COLO668 (cell line): ENCODE results near the gene YJEFN3.

Experiments
- DNase-seq: peaks from one replicate; lab custom pipeline; 2025; ENCODE audit not compliant: unreplicated experiment; lab: John Stamatoyannopoulos, UW

The YJEFN3 gene

GRCh38 chr19:19528721-19529490 is at the start of gene YJEFN3:
Gene YJEFN3 (plus strand): TSS chr19:19528911. CDS start chr19:19528933, 22 bp downstream.
- DNase-seq: no peak

GRCh38 chr19:19480688-19481087 is 48.0 kb upstream of the YJEFN3 start:
- no peak for DNase-seq

- no peak for DNase-seq
These were observed 45.7 kb upstream of the YJEFN3 start for GRCh38 chr19:19482809-19483596.

- DNase-seq: no peak
These were observed 43.3 kb upstream of the YJEFN3 start for GRCh38 chr19:19485161-19485997.

- DNase-seq: no peak
These were observed 42.8 kb upstream of the YJEFN3 start for GRCh38 chr19:19485998-19486290.

- DNase-seq: no peak
These were observed 42.2 kb upstream of the YJEFN3 start for GRCh38 chr19:19486343-19487076.

GRCh38 chr19:19487077-19487949 is 41.4 kb upstream of the YJEFN3 start:
- DNase-seq: no peak

- DNase-seq: no peak
These were observed 40.5 kb upstream of the YJEFN3 start for GRCh38 chr19:19487950-19488874.

- DNase-seq: peak; percentile 25
These were observed 39.6 kb upstream of the YJEFN3 start for GRCh38 chr19:19488875-19489690.

- no peak for DNase-seq
These were observed 38.9 kb upstream of the YJEFN3 start for GRCh38 chr19:19489804-19490204.

- DNase-seq: peak; percentile 59
These were observed 38.3 kb upstream of the YJEFN3 start for GRCh38 chr19:19490214-19490968.

- no peak for DNase-seq
These were observed 37.2 kb upstream of the YJEFN3 start for GRCh38 chr19:19491321-19492025.

GRCh38 chr19:19492026-19492610 is 36.6 kb upstream of the YJEFN3 start:
- DNase-seq: no peak

GRCh38 chr19:19493841-19494546 is 34.7 kb upstream of the YJEFN3 start:
- DNase-seq: no peak
